ENCODE measurements around the gene ANKRA2. TPM values are rescaled to one million over a fixed set of nuclear protein-coding genes. Genes with fewer than 3 reads are reported as not detected.

The ANKRA2 gene, protein sequence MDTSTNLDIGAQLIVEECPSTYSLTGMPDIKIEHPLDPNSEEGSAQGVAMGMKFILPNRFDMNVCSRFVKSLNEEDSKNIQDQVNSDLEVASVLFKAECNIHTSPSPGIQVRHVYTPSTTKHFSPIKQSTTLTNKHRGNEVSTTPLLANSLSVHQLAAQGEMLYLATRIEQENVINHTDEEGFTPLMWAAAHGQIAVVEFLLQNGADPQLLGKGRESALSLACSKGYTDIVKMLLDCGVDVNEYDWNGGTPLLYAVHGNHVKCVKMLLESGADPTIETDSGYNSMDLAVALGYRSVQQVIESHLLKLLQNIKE
- 17.2 and 19.5 TPM in 2 replicates for total RNA-seq
- polyA plus RNA-seq: 8.5 and 8.6 TPM in 2 replicates
- polyA plus RNA-seq (2011; cell fraction: cytosol; rRNA removed): 7.4 and 9.9 TPM in 2 replicates
- 36.7 and 51.9 TPM in 2 replicates for polyA plus RNA-seq (2011; cell fraction: nucleus; rRNA removed)
- polyA plus RNA-seq (2012): 12.8 and 14.6 TPM in 2 replicates
- 5.5 and 8.7 TPM in 2 replicates for polyA minus RNA-seq
- polyA minus RNA-seq (2011; cell fraction: cytosol; rRNA and poly(A)+ RNA removed): 2.2 TPM
- polyA minus RNA-seq (2011; cell fraction: nucleus; rRNA and poly(A)+ RNA removed): 23.5 and 36.0 TPM in 2 replicates
- Bru-seq, nascent RNA: percentile 64 among the genes with signal in this experiment
- BruChase-seq, experiment 1, labeled RNA remaining after a 6-hour chase: percentile 54 among the genes with signal in this experiment
- percentile 70 among the genes with signal in this experiment for BruChase-seq, experiment 2, labeled RNA remaining after a 2-hour chase
- long read RNA-seq, transcript ANKRA2-201 (9 exons, 2,063 nt): major isoform, 31 of 52 reads
- long read RNA-seq, partial matches to known transcripts: 2 of 52 reads
- long read RNA-seq, other reads (novel, unspliced or antisense): 15 of 52 reads

- ChIA-PET POLR2A (no interaction called here), CTCF (interaction anchor here (0.9 to 1.6 kb wide), 4 partner anchors 22 to 228 kb away, joined by 3 to 4 read pairs (median 4); no protein-coding TSS in a partner anchor)
- no peak for TF ChIP-seq JUN (IDR thresholded peaks at IDR 0.05; ENCODE audit: borderline replicate concordance, insufficient read depth, insufficient read length, low read depth)
- no peak for TF ChIP-seq FOS (IDR thresholded peaks at IDR 0.05; ENCODE audit: borderline replicate concordance, insufficient read depth, low read length)
- TF ChIP-seq POLR2AphosphoS5 (IDR thresholded peaks at IDR 0.05; ENCODE audit: insufficient read depth, low read depth, low read length): peak; percentile 69
- peak; percentile 62 for TF ChIP-seq MYC (IDR thresholded peaks at IDR 0.05; ENCODE audit: low read depth, low read length)
- no peak for TF ChIP-seq GATA2 (IDR thresholded peaks at IDR 0.05; ENCODE audit: insufficient read depth, insufficient read length, low read depth, low read length)
- TF ChIP-seq MAX (IDR thresholded peaks at IDR 0.05; ENCODE audit: insufficient read depth, insufficient read length): peak; percentile 91
- TF ChIP-seq POLR2A (IDR thresholded peaks at IDR 0.05; ENCODE audit: low read depth, low read length): peak; percentile 61
- TF ChIP-seq, protein P1, sequence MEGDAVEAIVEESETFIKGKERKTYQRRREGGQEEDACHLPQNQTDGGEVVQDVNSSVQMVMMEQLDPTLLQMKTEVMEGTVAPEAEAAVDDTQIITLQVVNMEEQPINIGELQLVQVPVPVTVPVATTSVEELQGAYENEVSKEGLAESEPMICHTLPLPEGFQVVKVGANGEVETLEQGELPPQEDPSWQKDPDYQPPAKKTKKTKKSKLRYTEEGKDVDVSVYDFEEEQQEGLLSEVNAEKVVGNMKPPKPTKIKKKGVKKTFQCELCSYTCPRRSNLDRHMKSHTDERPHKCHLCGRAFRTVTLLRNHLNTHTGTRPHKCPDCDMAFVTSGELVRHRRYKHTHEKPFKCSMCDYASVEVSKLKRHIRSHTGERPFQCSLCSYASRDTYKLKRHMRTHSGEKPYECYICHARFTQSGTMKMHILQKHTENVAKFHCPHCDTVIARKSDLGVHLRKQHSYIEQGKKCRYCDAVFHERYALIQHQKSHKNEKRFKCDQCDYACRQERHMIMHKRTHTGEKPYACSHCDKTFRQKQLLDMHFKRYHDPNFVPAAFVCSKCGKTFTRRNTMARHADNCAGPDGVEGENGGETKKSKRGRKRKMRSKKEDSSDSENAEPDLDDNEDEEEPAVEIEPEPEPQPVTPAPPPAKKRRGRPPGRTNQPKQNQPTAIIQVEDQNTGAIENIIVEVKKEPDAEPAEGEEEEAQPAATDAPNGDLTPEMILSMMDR (IDR thresholded peaks at IDR 0.05; ENCODE audit: extremely low read depth in 1 of 2, insufficient read depth in 1 of 2, low read depth in 1 of 2, low read length in 2 of 2): no peak
- TF ChIP-seq EZH2 (IDR thresholded peaks at IDR 0.05; ENCODE audit: borderline replicate concordance, low read depth, low read length, severe bottlenecking): no peak
- Histone ChIP-seq H2AFZ (ENCODE audit: low read depth, low read length) (peak within 1 kb of the TSS; percentile 63), H3K9ac (replicated peaks; ENCODE audit: extremely low read depth, insufficient read depth, low read length) (peak within 1 kb of the TSS; percentile 81), H3K36me3 (ENCODE audit: control insufficient read depth in 2 of 2, extremely low read depth in 1 of 2, insufficient read depth in 2 of 2, low read length in 2 of 2) (no peaks in the 10 kb centered on the region), H3K9me1 (replicated peaks; ENCODE audit: control insufficient read depth, extremely low read depth, insufficient read depth, low read length) (no peaks in the 10 kb centered on the region), H3K79me2 (ENCODE audit: control insufficient read depth, insufficient read depth, low read length) (peaks cover 33% of the 10 kb centered on the region), H3K27me3 (ENCODE audit: control insufficient read depth in 2 of 2, insufficient read depth in 2 of 2, low read length in 2 of 2) (no peaks in the 10 kb centered on the region), H3K4me1 (ENCODE audit: control insufficient read depth, extremely low read depth, insufficient read depth, low read length) (peaks cover 18% of the 10 kb centered on the region), H3K4me2 (ENCODE audit: insufficient read depth, low read length) (peak within 1 kb of the TSS; percentile 99), H3K4me3 (replicated peaks in 1 of 3; ENCODE audit: insufficient read depth in 1 of 3, low read depth in 1 of 3, low read length in 3 of 3) (peak within 1 kb of the TSS; percentile 71 to 92 (median 84)), H3K27ac (ENCODE audit: insufficient read depth, low read depth, low read length) (peak within 1 kb of the TSS; percentile 63), H4K20me1 (replicated peaks; ENCODE audit: control insufficient read depth, extremely low read depth, insufficient read depth, low read length) (no peaks in the 10 kb centered on the region), H3K9me3 (replicated peaks; ENCODE audit: control insufficient read depth, insufficient read depth, low read length) (no peaks in the 10 kb centered on the region)
- intact Hi-C loops (cut with micrococcal nuclease) (loop anchor here (1.0 to 2.0 kb wide), 2 partner anchors 21 to 46 kb away; no protein-coding TSS in a partner anchor), dilution Hi-C loops (cut with MboI; ENCODE audit: extremely low pct_ligation_motif_present, low sequenced_read_pairs) (no loop called here)
- peak; percentile 97 for DNase-seq (ENCODE audit: low read depth, low spot score)
- TSS peak; percentile 46 for BruUV-seq (replicated peaks)
- FAIRE-seq: peak; percentile 94
Observed at GRCh38 chr5:73565139-73565968, at the start of gene ANKRA2, which contains the start of gene UTP15. ANKRA2 (minus strand) TSS chr5:73565639; CDS start chr5:73562881, 2,758 bp downstream. UTP15 (plus strand) TSS chr5:73565743; CDS start chr5:73567345, 1,602 bp downstream.
